ENCODE data around the gene GTF2F2.
A peak's percentile ranks its signal among the peaks of the same experiment; 100 is the strongest.

GTF2F2 gene

DNA sequence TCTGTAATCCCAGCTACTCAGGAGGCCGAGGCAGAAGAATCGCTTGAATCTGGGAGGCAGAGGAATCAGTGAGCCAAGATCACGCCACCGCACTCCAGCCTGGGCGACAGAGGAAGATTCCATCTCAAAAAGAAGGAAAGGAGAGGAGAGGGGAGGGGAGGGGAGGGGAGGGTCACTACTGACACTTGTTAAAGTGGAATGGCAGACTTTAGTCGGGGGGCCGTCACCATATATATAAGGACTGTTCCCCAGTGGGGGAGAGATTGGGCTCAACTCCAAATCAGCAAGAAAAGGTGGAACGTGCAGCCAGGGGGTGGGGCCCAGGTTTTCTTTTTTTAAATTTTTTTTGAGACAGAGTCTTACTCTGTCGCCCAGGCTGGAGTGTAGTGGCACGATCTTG is 194.5 kb downstream of the GTF2F2 start:
- Histone ChIP-seq H4K91ac (ENCODE audit: low read depth, low read length, poor library complexity) (no peak overlapping the region), H3K23ac (ENCODE audit: low read depth, low read length, poor library complexity) (no peak overlapping the region), H3K4ac (ENCODE audit: low read length) (no peak overlapping the region), H4K8ac (ENCODE audit: low read depth, low read length) (no peak overlapping the region), H2BK120ac (ENCODE audit: low read depth, low read length) (no peak overlapping the region), H2BK15ac (ENCODE audit: low read length) (no peak overlapping the region), H3K9ac (ENCODE audit: low read depth, low read length, poor library complexity) (no peak overlapping the region), H3K27ac (replicated peaks; ENCODE audit: low read length) (no peak overlapping the region), H3K9me3 (replicated peaks in 1 of 2; ENCODE audit: control insufficient read depth in 2 of 2, insufficient read depth in 1 of 2, low read depth in 1 of 2, low read length in 2 of 2) (no peaks in the 10 kb centered on the region), H3K36me3 (replicated peaks in 1 of 2; ENCODE audit: control insufficient read depth in 2 of 2, insufficient read depth in 2 of 2, low read length in 2 of 2) (no peaks in the 10 kb centered on the region), H2BK5ac (ENCODE audit: low read length) (no peak overlapping the region), H3K18ac (ENCODE audit: low read length) (no peak overlapping the region), H2AK5ac (ENCODE audit: low read depth, low read length) (no peak overlapping the region), H3K4me1 (ENCODE audit: control insufficient read depth in 2 of 2, insufficient read depth in 1 of 2, low read depth in 1 of 2, low read length in 2 of 2) (peaks cover 0 to 4% of the 10 kb centered on the region in 2 donors), H3K79me1 (ENCODE audit: low read depth, low read length) (no peaks in the 10 kb centered on the region), H3K4me3 (ENCODE audit: low read length in 2 of 2) (no peak overlapping the region), H3K14ac (ENCODE audit: low read length) (no peak overlapping the region), H2AFZ (ENCODE audit: low read length) (no peak overlapping the region), H2BK12ac (ENCODE audit: low read length) (no peak overlapping the region), H3K4me2 (ENCODE audit: insufficient read depth, low read length, poor library complexity, severe bottlenecking) (no peak overlapping the region), H3K27me3 (ENCODE audit: control insufficient read depth in 3 of 3, insufficient read depth in 3 of 3, low read depth in 1 of 3, low read length in 3 of 3) (no peaks in the 10 kb centered on the region)
- no peak for DNase-seq (ENCODE audit: low spot score)
- WGBS, 2 donors (ENCODE audit: extremely low coverage in 2 of 2, insufficient read length in 2 of 2, insufficient replicate concordance in 1 of 2) = no CpG with 5 or more reads among the region's 10 CpGs

DNA sequence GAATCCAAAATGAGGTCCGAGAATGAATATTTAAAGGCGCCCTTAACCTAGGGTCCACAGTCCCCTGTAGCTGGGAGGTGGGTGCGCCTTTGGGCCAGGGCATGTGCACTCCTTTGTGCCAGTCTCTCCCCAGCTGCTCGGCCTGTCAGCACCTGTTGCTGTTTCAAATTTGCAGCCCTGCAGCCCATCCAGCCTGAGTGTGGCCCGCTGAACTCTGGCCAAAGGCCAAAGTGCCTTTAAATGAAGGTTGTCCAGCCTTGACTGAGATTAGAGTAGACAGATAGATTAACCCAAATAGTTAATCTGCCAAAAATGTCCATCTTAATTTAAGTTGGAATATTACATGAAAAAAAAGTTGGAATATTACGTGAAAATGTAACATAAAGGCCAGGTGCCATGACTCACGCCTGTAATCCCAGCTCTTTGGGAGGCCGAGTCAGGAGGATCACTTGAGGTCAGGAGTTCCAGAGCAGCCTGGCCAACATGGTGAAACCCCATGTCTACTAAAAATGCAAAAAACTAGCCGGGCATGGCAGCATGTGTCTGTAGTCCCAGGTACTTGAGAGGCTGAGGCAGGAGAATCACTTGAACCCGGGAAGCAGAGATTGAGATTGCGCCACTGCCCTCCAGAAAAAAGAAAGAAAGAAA is 195.3 kb downstream of the GTF2F2 start:
- Histone ChIP-seq H3K4me2 (ENCODE audit: insufficient read depth, low read length, poor library complexity, severe bottlenecking) (no peak overlapping the region), H3K4me3 (ENCODE audit: low read length in 2 of 2) (no peak overlapping the region), H3K18ac (ENCODE audit: low read length) (peak overlapping the region; percentile 48), H2BK15ac (ENCODE audit: low read length) (no peak overlapping the region), H3K79me1 (ENCODE audit: low read depth, low read length) (no peaks in the 10 kb centered on the region), H3K36me3 (replicated peaks in 1 of 2; ENCODE audit: control insufficient read depth in 2 of 2, insufficient read depth in 2 of 2, low read length in 2 of 2) (no peaks in the 10 kb centered on the region), H2AK5ac (ENCODE audit: low read depth, low read length) (no peak overlapping the region), H2AFZ (ENCODE audit: low read length) (no peak overlapping the region), H3K23ac (ENCODE audit: low read depth, low read length, poor library complexity) (no peak overlapping the region), H2BK5ac (ENCODE audit: low read length) (no peak overlapping the region), H4K91ac (ENCODE audit: low read depth, low read length, poor library complexity) (no peak overlapping the region), H3K9me3 (replicated peaks in 1 of 2; ENCODE audit: control insufficient read depth in 2 of 2, insufficient read depth in 1 of 2, low read depth in 1 of 2, low read length in 2 of 2) (no peaks in the 10 kb centered on the region), H3K9ac (ENCODE audit: low read depth, low read length, poor library complexity) (no peak overlapping the region), H3K27me3 (ENCODE audit: control insufficient read depth in 3 of 3, insufficient read depth in 3 of 3, low read depth in 1 of 3, low read length in 3 of 3) (no peaks in the 10 kb centered on the region), H2BK12ac (ENCODE audit: low read length) (no peak overlapping the region), H2BK120ac (ENCODE audit: low read depth, low read length) (no peak overlapping the region), H3K4ac (ENCODE audit: low read length) (no peak overlapping the region), H3K4me1 (ENCODE audit: control insufficient read depth in 2 of 2, insufficient read depth in 1 of 2, low read depth in 1 of 2, low read length in 2 of 2) (peaks cover 0 to 2% of the 10 kb centered on the region in 2 donors), H3K14ac (ENCODE audit: low read length) (no peak overlapping the region), H4K8ac (ENCODE audit: low read depth, low read length) (no peak overlapping the region), H3K27ac (replicated peaks; ENCODE audit: low read length) (no peak overlapping the region)
- DNase-seq (ENCODE audit: low spot score) = no peak
- no CpG with 5 or more reads among the region's 11 CpGs for WGBS, 2 donors (ENCODE audit: extremely low coverage in 2 of 2, insufficient read length in 2 of 2, insufficient replicate concordance in 1 of 2)

DNA sequence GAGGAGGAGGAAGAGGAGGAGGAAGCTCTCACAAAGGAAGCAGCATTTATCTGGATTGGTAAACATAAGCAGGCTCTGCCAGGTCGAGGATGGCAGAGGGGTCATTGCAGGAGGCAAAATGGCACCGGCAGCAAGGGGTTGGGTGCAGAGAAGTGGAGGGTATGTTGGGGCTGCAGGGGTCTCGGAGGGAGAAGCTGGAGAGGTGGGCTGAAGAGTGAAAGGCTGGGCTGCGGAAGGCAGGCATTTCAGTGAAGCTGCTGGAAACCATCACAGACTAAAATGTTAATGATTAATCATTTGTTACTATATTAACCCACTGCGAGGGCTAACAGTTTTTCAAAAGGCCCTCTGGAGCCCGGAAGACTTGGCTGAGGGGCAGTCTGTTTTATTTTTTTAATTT is 196.0 kb downstream of the GTF2F2 start:
- no peak overlapping the region for H4K91ac ChIP-seq (ENCODE audit: low read depth, low read length, poor library complexity)
- WGBS, 2 donors (ENCODE audit: extremely low coverage in 2 of 2, insufficient read length in 2 of 2, insufficient replicate concordance in 1 of 2) = no CpG with 5 or more reads among the region's 6 CpGs
- H3K36me3 ChIP-seq (replicated peaks in 1 of 2; ENCODE audit: control insufficient read depth in 2 of 2, insufficient read depth in 2 of 2, low read length in 2 of 2) = peaks cover 0 to 1% of the 10 kb centered on the region in 2 donors
- no peak overlapping the region for H2BK5ac ChIP-seq (ENCODE audit: low read length)
- no peak overlapping the region for H3K23ac ChIP-seq (ENCODE audit: low read depth, low read length, poor library complexity)
- H3K9ac ChIP-seq (ENCODE audit: low read depth, low read length, poor library complexity) = no peak overlapping the region
- no peaks in the 10 kb centered on the region for H3K4me1 ChIP-seq (ENCODE audit: control insufficient read depth in 2 of 2, insufficient read depth in 1 of 2, low read depth in 1 of 2, low read length in 2 of 2)
- H3K79me1 ChIP-seq (ENCODE audit: low read depth, low read length) = no peaks in the 10 kb centered on the region
- H2AFZ ChIP-seq (ENCODE audit: low read length) = peak overlapping the region; percentile 24
- no peak overlapping the region for H2BK15ac ChIP-seq (ENCODE audit: low read length)
- peak overlapping the region; percentile 72 for H4K8ac ChIP-seq (ENCODE audit: low read depth, low read length)
- no peak overlapping the region for H2BK12ac ChIP-seq (ENCODE audit: low read length)
- H3K18ac ChIP-seq (ENCODE audit: low read length) = no peak overlapping the region
- H3K4me3 ChIP-seq (ENCODE audit: low read length in 2 of 2) = no peak overlapping the region
- DNase-seq (ENCODE audit: low spot score) = no peak
- H2AK5ac ChIP-seq (ENCODE audit: low read depth, low read length) = peak overlapping the region; percentile 52
- no peak overlapping the region for H3K27ac ChIP-seq (replicated peaks; ENCODE audit: low read length)
- H3K4ac ChIP-seq (ENCODE audit: low read length) = no peak overlapping the region
- no peak overlapping the region for H3K14ac ChIP-seq (ENCODE audit: low read length)
- no peaks in the 10 kb centered on the region for H3K9me3 ChIP-seq (replicated peaks in 1 of 2; ENCODE audit: control insufficient read depth in 2 of 2, insufficient read depth in 1 of 2, low read depth in 1 of 2, low read length in 2 of 2)
- no peak overlapping the region for H3K4me2 ChIP-seq (ENCODE audit: insufficient read depth, low read length, poor library complexity, severe bottlenecking)
- H2BK120ac ChIP-seq (ENCODE audit: low read depth, low read length) = no peak overlapping the region
- H3K27me3 ChIP-seq (ENCODE audit: control insufficient read depth in 3 of 3, insufficient read depth in 3 of 3, low read depth in 1 of 3, low read length in 3 of 3) = no peaks in the 10 kb centered on the region

DNA sequence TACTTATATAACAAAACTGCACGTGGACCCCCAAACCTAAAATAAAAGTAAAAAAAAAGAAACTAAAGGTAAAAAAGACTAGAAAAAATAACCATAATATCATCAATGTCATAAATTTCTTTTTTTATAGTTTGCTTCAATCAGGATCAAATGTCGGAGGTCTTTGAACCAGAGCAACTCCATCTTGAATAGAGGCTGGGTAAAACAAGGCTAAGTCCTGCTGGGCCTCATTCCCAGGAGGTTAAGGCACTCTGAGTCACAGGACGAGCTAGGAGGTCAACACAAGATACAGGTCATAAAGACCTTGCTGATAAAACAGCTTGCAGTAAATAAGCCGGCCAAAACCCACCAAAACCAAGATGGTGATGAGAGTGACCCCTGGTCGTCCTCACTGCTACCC is 196.7 kb downstream of the GTF2F2 start:
- H3K4ac ChIP-seq (ENCODE audit: low read length) = no peak overlapping the region
- H3K23ac ChIP-seq (ENCODE audit: low read depth, low read length, poor library complexity) = no peak overlapping the region
- H2BK15ac ChIP-seq (ENCODE audit: low read length) = no peak overlapping the region
- H3K9ac ChIP-seq (ENCODE audit: low read depth, low read length, poor library complexity) = no peak overlapping the region
- no peak overlapping the region for H3K27ac ChIP-seq (replicated peaks; ENCODE audit: low read length)
- H3K4me3 ChIP-seq (ENCODE audit: low read length in 2 of 2) = no peak overlapping the region
- H3K79me1 ChIP-seq (ENCODE audit: low read depth, low read length) = no peaks in the 10 kb centered on the region
- no peak for DNase-seq (ENCODE audit: low spot score)
- H3K4me1 ChIP-seq (ENCODE audit: control insufficient read depth in 2 of 2, insufficient read depth in 1 of 2, low read depth in 1 of 2, low read length in 2 of 2) = no peaks in the 10 kb centered on the region
- H2BK5ac ChIP-seq (ENCODE audit: low read length) = no peak overlapping the region
- H3K18ac ChIP-seq (ENCODE audit: low read length) = no peak overlapping the region
- peaks cover 0 to 1% of the 10 kb centered on the region in 2 donors for H3K36me3 ChIP-seq (replicated peaks in 1 of 2; ENCODE audit: control insufficient read depth in 2 of 2, insufficient read depth in 2 of 2, low read length in 2 of 2)
- no peak overlapping the region for H2AK5ac ChIP-seq (ENCODE audit: low read depth, low read length)
- H3K27me3 ChIP-seq (ENCODE audit: control insufficient read depth in 3 of 3, insufficient read depth in 3 of 3, low read depth in 1 of 3, low read length in 3 of 3) = no peaks in the 10 kb centered on the region
- no peak overlapping the region for H3K14ac ChIP-seq (ENCODE audit: low read length)
- no peaks in the 10 kb centered on the region for H3K9me3 ChIP-seq (replicated peaks in 1 of 2; ENCODE audit: control insufficient read depth in 2 of 2, insufficient read depth in 1 of 2, low read depth in 1 of 2, low read length in 2 of 2)
- no CpG with 5 or more reads among the region's 5 CpGs for WGBS, 2 donors (ENCODE audit: extremely low coverage in 2 of 2, insufficient read length in 2 of 2, insufficient replicate concordance in 1 of 2)
- H2BK120ac ChIP-seq (ENCODE audit: low read depth, low read length) = no peak overlapping the region
- no peak overlapping the region for H2BK12ac ChIP-seq (ENCODE audit: low read length)
- H3K4me2 ChIP-seq (ENCODE audit: insufficient read depth, low read length, poor library complexity, severe bottlenecking) = no peak overlapping the region
- H4K91ac ChIP-seq (ENCODE audit: low read depth, low read length, poor library complexity) = no peak overlapping the region
- H4K8ac ChIP-seq (ENCODE audit: low read depth, low read length) = no peak overlapping the region
- no peak overlapping the region for H2AFZ ChIP-seq (ENCODE audit: low read length)
